Measurements from ENCODE around the gene UGCG.
A peak's percentile ranks its signal among the peaks of the same experiment; 100 is the strongest.
"Not testable (repeated sequence)": the region's sequence is repeated elsewhere in the genome, so short reads cannot be mapped to it uniquely, and the experiment has no call there.

Gene UGCG

DNA sequence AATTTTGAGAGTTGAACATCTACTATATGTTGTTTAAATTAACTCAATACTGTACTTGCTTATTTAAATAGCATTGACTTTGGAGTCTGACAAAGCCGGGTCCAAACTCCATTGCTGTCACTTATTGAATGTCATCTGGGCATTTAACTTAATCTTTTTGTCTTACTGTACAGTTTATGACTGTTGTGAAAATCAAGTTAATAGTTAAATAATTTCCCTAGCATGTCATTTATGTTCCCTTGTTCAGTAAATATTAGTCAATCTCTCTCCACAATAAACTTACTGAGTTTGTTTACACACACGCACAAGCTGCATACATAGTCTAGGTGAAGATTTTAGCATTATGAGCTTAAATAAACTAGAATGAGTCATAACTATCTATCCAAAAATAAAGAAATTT lies 6.3 kb upstream of the UGCG start:
- TF ChIP-seq CTCF (IDR thresholded peaks at IDR 0.05; ENCODE audit: insufficient read depth, low read depth, low read length, missing control alignments) = no peak
- no peak overlapping the region for H3K4me3 ChIP-seq (ENCODE audit: low read length)
- DNase-seq (ENCODE audit: low read depth) = no peak

DNA sequence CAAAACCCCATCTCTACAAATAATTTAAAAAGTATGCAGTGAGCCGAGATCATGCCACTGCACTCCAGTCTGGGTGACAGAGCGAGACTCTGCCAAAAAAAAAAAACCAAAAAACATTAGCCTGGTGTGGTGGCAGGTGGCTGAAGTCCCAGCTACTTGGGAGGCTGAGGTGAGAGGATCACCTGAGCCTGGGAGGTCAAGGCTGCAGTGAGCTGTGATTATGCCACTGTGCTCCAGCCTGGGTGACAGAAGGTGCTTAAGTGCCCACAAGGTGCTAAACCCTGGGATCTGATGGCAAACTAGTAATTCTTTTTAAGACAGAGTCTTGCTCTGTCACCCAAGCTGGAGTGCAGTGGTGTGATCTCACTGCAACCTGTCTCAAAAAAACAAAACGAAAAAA lies 5.7 kb upstream of the UGCG start:
- not testable (repeated sequence) for H3K4me3 ChIP-seq (ENCODE audit: low read length); DNase-seq (ENCODE audit: low read depth)

DNA sequence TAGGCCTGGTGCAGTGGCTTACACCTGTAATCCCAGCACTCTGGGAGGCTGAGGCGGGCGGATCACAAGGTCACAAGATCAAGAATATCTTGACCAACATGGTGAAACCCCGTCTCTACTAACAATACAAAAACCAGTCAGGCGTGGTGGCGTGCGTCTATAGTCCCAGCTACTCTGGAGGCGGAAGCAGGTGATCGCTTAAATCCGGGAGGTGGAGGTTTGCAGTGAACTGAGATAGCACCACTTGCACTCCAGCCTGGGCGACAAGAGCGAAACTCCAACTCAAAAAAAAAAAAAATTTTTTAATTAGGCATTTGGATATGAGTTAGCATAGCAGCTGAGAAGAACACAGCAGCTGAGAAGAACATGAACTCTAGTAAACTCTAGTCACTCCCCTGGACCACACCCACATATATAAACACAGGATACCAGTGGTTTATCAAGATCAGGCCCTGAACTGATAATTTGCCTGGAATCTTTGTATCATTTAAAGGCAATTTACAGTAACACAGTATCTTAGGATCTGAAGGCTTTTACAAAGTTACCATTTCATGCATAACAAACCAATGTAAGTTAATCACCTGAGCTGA lies 4.6 kb upstream of the UGCG start:
- peak; percentile 53 for DNase-seq (ENCODE audit: low read depth)
- no peak for TF ChIP-seq CTCF (IDR thresholded peaks at IDR 0.05; ENCODE audit: insufficient read depth, low read depth, low read length, missing control alignments)
- H3K4me3 ChIP-seq (ENCODE audit: low read length) = no peak overlapping the region

- TF ChIP-seq CTCF (IDR thresholded peaks at IDR 0.05; ENCODE audit: insufficient read depth, low read depth, low read length, missing control alignments) = no peak
- peak; percentile 62 for DNase-seq (ENCODE audit: low read depth)
Observed at GRCh38 chr9:111896942-111897600, 457 bp downstream of the UGCG start.

GRCh38 chr9:111897601-111898137 lies 1.1 kb downstream of the UGCG start:
- DNase-seq (ENCODE audit: low read depth) = peak; percentile 37
- H3K4me3 ChIP-seq (ENCODE audit: low read length) = peak overlapping the region; percentile 90
- TF ChIP-seq CTCF (IDR thresholded peaks at IDR 0.05; ENCODE audit: insufficient read depth, low read depth, low read length, missing control alignments) = no peak

More at GRCh38 chr9:111896942-111897600, 457 bp downstream of the UGCG start:
- H3K4me3 ChIP-seq (ENCODE audit: low read length) = peak overlapping the region; percentile 90

- no peak for DNase-seq (ENCODE audit: low read depth)
- TF ChIP-seq CTCF (IDR thresholded peaks at IDR 0.05; ENCODE audit: insufficient read depth, low read depth, low read length, missing control alignments) = no peak
- H3K4me3 ChIP-seq (ENCODE audit: low read length) = peak overlapping the region; percentile 90
Observed at GRCh38 chr9:111898331-111899096, 1.9 kb downstream of the UGCG start.

DNA sequence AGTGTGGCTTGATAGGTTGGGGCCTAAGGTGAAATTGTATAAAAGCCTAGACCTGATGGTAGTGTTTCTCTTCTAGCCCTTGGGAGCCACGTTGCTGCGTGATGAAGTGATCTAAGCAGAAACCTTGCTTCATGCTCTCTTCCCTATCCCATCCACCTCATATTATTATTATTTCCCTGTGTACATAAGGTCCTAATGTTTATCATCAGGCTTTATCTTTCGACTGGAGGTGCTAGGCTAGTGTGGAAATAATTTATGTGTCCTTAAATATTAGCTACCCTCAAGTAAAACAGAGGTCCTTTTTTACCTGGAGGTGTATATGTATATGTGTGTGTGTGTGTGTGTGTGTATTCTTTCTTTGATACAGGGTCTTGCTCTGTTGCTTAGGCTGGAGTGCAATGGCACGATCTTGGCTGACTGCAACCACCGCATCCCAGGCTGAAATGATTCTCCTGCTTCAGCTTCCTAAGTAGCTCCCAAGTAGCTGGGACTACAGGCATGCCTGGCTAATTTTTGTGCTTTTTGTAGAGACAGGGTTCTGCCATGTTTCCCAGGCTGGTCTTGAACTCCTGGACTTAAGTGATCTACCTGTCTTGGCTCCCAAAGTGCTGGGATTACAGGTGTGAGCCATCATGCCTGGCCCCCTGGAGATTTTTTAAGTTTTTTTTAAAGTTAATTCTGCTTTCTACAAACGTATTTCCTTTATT lies 3.7 kb downstream of the UGCG start:
- no peak overlapping the region for H3K4me3 ChIP-seq (ENCODE audit: low read length)
- TF ChIP-seq CTCF (IDR thresholded peaks at IDR 0.05; ENCODE audit: insufficient read depth, low read depth, low read length, missing control alignments) = no peak
- no peak for DNase-seq (ENCODE audit: low read depth)
